Stimulated activated CD4-positive, alpha-beta T cell treated with anti-CD3 and anti-CD28 coated beads, Interleukin-12 subunit alpha, Interleukin-12 subunit beta, amount 100 ng/mL, for 24 hours (primary cell): ENCODE results near the gene RAET1G.
"Not testable (repeated sequence)": the region's sequence is repeated elsewhere in the genome, so short reads cannot be mapped to it uniquely, and the experiment has no call there.

Experiments
- DNase-seq, 2 experiments: peaks; one replicate each; pipeline ENCODE4 v3.0.0-alpha.2; 2020; ENCODE audit warnings: low read depth in 2 of 2

Gene RAET1G

DNA sequence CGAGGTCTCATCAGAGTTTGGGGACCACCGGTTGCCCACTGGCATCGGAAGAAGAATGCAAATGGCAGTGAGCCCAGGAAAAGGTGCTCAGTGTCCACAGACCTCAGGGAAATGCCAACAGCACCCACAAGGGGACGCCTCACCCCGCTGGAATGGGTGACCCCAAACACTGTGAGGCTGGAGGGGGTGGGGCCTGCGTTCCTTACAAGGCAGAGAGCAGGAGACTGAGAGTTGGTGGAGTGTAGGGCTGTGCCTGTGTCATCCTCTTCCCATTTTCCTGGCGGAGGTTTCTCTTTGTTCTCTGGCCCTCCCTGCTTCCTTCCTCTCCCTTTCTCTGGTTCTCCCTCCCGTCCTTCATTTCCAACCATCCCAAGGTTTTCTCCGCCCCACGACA, 31.0 kb upstream of the RAET1G start:
- DNase-seq = not testable (repeated sequence)

GRCh38 chr6:149953390-149953789, 30.5 kb upstream of the RAET1G start:
- not testable (repeated sequence) for DNase-seq

- DNase-seq = no peak
Measured at GRCh38 chr6:149951626-149952025, 28.7 kb upstream of the RAET1G start.

GRCh38 chr6:149951096-149951495, 28.2 kb upstream of the RAET1G start:
- DNase-seq = no peak

GRCh38 chr6:149950423-149950822, 27.5 kb upstream of the RAET1G start:
- no peak for DNase-seq

DNA sequence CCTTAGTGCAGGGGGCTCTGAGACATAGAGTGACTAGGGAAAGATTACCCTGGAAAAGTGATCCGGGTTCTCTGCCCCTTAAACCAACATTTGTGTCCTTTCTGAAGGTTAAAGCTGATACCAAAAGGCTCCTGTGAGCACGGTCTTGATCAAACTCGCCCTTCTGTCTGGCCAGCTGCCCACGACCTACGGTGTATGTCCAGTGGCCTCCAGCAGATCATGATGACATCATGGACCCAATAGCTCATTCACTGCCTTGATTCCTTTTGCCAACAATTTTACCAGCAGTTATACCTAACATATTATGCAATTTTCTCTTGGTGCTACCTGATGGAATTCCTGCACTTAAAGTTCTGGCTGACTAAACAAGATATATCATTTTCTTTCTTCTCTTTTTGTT, 25.7 kb upstream of the RAET1G start:
- no peak for DNase-seq

DNA sequence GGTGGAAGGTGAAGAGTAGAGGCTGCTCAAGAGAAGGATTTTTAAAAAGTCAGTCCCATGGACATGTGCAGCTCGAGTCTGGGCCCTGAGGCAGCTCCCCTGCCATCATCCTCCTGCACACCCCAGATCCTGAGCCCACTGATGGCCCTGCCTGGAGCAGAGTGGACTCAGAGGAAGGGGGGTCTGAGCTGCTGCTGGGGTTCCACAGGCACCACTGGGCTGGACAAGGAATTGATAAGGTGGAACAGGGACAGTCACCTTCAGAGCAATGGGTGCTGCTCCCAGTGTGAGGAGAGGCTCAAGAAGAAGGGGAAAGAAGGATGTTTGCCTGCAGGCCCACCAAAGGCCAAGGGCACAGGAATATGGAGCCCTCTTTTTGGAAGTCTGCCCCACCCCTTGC, 25.1 kb upstream of the RAET1G start:
- no peak for DNase-seq

- DNase-seq = not testable (repeated sequence)
Measured at GRCh38 chr6:149947533-149947932, 24.6 kb upstream of the RAET1G start.

- DNase-seq = not testable (repeated sequence)
Measured at GRCh38 chr6:149946631-149947030, 23.7 kb upstream of the RAET1G start.

DNA sequence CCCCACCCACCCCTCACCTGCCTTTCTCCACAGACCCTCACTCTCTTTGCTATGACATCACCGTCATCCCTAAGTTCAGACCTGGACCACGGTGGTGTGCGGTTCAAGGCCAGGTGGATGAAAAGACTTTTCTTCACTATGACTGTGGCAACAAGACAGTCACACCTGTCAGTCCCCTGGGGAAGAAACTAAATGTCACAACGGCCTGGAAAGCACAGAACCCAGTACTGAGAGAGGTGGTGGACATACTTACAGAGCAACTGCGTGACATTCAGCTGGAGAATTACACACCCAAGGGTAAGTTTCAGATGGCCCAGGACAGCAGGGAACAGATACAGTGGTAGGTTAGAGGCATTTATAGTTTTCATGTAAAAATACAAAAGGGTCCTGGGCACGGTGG, 22.4 kb upstream of the RAET1G start:
- not testable (repeated sequence) for DNase-seq

- not testable (repeated sequence) for DNase-seq
Measured at GRCh38 chr6:149943321-149943720, 20.4 kb upstream of the RAET1G start.

- DNase-seq = no peak
Measured at GRCh38 chr6:149942461-149942829, 19.5 kb upstream of the RAET1G start.

DNA sequence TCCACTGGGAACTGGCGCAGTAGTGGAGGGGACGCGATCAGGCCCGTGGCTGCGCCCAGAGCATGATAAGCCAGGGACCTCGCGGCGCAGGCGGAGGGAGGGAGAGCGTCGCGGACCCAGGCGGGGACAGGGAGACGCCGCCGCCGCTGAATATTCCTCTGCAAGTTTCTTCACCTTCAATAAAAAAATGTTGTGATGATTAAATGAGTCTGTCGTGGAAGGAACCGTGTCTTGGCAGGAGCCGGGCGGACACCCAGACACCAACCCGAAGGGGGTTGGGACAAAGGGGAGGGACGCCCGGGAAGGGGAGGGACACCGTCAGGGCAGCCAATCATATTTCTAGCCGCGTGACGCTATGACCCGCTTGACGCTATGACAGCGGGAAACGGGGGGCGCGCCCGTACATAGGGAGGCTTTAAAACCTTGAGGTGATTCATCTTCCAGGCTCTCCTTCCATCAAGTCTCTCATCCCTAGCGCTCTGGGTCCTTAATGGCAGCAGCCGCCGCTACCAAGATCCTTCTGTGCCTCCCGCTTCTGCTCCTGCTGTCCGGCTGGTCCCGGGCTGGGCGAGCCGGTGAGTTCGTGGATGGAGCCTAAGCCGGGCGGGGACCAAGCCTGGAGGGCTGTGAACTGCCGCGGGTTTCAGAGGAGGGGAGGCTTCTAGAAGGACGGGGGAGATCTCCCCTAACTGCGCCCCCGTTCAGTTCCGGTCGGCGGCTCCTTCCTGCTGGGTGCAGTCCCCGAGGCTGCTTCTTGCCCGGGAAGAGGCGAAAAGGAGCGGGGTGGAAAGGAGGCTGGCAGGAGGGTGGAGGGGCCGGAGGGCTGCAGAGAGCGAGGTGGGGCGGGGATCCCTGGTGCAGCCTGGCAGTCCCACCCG, 18.9 kb upstream of the RAET1G start, which contains the start of gene ULBP2:
ULBP2 (plus strand) TSS at position 432 of the 878 bp plus-strand sequence; CDS start at position 491, 59 bp downstream.
- peak; percentile 76 to 82 for DNase-seq

DNA sequence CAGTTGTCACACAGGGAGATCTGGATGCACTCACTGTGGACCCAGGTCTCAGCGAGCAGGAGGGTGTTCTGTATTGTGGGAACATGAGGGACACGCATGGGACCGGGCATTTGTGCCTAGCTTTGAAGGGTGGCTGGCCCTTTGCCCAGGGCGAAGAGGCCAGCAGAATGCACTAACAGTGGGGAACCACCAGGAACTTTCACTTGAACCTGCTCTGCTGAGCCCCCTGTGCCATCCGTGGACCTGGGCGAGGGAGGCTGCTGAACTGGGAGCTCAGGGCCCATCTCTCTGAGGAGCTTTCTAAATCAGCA, 17.7 kb upstream of the RAET1G start:
- DNase-seq = no peak

DNA sequence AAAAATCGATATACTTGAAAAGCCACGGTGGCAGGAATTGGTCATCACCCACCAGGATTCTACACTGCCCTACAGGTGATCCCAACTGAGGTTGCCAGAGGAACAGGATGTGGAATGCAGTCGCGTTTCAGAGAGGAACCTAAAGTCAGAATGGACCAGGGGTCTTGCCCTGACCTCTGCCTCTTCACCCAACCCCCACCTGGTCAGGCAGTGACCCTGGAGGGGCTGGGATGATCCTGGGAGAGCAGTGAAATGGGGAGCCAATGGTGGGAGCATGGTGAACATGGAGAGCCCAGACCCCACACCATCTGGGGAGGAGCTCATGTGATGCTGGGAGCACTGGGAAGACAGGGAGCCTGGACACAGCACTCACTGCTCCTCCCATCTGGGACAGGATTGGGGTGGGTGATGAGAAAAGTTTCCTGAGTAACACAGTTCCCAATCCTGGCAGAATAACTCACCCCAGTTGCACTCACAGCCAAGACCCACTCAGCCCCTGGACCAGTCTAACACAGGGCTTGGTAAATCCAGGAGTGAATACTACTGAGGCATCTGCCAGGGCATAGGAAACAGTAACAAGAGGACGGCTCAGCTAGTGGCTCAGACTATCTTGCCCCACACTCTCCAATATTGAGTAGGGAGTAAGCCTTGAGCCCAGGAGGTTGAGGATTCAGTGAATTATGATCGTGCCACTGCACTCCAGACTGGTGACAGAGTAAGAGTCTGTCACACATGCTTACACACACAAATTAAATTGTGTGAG, 17.2 kb upstream of the RAET1G start:
- DNase-seq = no peak

DNA sequence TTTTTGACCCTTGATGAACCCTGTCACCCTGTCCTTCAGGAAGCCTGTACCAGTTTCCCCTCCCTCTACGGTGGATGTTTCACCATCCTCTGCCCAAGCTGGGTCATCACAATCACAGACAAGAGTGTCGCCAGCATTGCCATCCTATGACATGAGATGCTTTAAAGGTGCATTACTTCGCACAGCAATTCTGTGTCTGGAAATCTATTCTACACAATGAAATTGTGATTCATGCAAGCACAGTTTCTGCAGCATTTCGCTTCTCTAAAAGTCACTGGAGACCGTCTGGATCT, 16.4 kb upstream of the RAET1G start:
- DNase-seq = no peak

- no peak for DNase-seq
Measured at GRCh38 chr6:149938571-149939355, 15.8 kb upstream of the RAET1G start.

DNA sequence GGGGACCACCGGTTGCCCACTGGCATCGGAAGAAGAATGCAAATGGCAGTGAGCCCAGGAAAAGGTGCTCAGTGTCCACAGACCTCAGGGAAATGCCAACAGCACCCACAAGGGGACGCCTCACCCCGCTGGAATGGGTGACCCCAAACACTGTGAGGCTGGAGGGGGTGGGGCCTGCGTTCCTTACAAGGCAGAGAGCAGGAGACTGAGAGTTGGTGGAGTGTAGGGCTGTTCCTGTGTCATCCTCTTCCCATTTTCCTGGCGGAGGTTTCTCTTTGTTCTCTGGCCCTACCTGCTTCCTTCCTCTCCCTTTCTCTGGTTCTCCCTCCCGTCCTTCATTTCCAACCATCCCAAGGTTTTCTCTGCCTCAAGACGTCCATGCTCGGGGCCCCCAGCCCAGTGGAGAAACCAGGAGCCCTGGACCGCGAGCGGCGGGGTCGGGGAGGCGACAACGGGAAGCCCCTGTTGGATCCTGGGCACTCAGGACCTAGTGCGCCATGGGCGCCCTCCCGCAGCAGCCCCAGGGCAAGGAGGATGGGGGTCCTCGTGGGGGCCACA, 15.2 kb upstream of the RAET1G start:
- not testable (repeated sequence) for DNase-seq

DNA sequence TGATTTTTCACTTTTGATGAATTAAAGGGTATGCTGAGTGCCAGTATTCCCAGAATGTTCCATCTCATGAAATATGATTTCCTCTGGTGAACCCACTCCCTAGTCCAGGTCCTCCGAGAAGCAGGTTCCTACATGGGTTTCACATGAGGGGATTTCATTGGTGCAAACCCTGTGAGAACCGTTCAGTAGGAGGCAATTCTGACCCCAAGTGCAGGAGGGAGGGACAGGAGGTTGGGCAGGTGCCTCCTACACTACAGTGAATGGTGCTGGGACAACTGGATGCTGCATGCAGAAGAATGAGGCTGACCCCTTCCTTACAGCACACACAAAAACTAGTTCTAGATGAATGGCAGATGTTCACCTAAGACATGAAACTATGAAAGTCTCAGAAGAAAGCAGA, 13.8 kb upstream of the RAET1G start:
- DNase-seq = no peak

DNA sequence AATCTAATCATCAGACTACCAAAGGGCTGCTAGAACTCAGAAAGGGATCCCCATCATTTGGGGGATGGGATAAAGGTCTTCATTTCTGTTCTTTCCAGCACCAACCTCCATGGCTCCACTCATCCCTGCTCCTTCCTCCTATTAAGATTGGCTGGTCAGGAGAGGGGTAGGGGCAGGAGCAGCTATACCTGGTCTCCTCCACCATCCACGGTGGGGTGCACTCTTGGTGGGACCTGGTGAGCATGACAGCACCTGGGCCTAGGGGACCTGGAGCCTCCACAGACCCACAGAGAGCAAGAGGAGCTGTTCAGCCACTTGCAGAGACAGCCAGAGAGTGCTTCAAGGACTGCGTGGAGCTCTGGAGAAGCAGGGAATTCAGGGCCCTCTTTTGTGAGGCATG, 12.7 kb upstream of the RAET1G start:
- no peak for DNase-seq

DNA sequence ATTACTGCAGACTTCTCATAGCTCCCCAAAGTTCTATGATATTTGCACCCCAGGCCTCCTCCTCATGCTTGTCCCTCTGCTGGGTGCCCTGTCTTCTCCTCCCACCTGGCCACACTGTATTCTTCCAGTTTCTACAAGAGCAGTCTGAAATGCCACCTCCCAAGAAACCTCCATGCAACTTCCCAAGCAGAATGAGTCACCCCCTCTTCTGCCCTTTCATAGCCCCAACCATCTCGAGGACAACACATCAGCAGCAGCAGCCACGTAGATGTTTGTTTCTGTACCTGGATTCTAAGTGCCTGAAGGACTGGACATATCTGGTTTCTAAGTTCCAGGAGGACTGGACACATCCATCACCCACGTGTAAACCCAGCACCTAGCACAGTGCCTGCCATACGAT, 12.3 kb upstream of the RAET1G start:
- no peak for DNase-seq
